HG03354 (cell line): ENCODE results near the gene OSBP2.

Source experiments
- ATAC-seq: cut with Tn5 transposase; IDR thresholded peaks from one replicate; pipeline ENCODE4 v1.9.1; 2021; ENCODE audit warnings: mild to moderate bottlenecking; ENCODE audit not compliant: unreplicated experiment, poor library complexity, severe bottlenecking

OSBP2 gene

GRCh38 chr22:30910358-30910757 lies 215.7 kb downstream of the OSBP2 start:
- ATAC-seq: no peak

GRCh38 chr22:30918761-30919160 lies 224.1 kb downstream of the OSBP2 start:
- ATAC-seq: no peak

GRCh38 chr22:30919973-30920372 lies 225.3 kb downstream of the OSBP2 start:
- ATAC-seq: no peak

GRCh38 chr22:30920407-30920806 lies 225.7 kb downstream of the OSBP2 start:
- ATAC-seq: peak; percentile 57

GRCh38 chr22:30921108-30921507 lies 226.4 kb downstream of the OSBP2 start:
- ATAC-seq: no peak

GRCh38 chr22:30922151-30922611 lies 227.5 kb downstream of the OSBP2 start:
- peak; percentile 52 for ATAC-seq

GRCh38 chr22:30923168-30923900 lies 228.7 kb downstream of the OSBP2 start:
- ATAC-seq: no peak

GRCh38 chr22:30925667-30926066 lies 231.0 kb downstream of the OSBP2 start:
- no peak for ATAC-seq

- ATAC-seq: no peak
These were observed 232.0 kb downstream of the OSBP2 start for GRCh38 chr22:30926706-30927105.

GRCh38 chr22:30927806-30928205 lies 233.1 kb downstream of the OSBP2 start:
- no peak for ATAC-seq

- ATAC-seq: no peak
These were observed 233.7 kb downstream of the OSBP2 start for GRCh38 chr22:30928401-30928800.

GRCh38 chr22:30930228-30930627 lies 235.6 kb downstream of the OSBP2 start:
- ATAC-seq: no peak

- no peak for ATAC-seq
These were observed 237.0 kb downstream of the OSBP2 start for GRCh38 chr22:30931541-30932300.

- ATAC-seq: no peak
These were observed 238.0 kb downstream of the OSBP2 start for GRCh38 chr22:30932661-30933060.

GRCh38 chr22:30933457-30933856 lies 238.8 kb downstream of the OSBP2 start:
- no peak for ATAC-seq

GRCh38 chr22:30934053-30934452 lies 239.4 kb downstream of the OSBP2 start:
- no peak for ATAC-seq

- ATAC-seq: no peak
These were observed 246.2 kb downstream of the OSBP2 start for GRCh38 chr22:30940685-30941362.

- no peak for ATAC-seq
These were observed 246.7 kb downstream of the OSBP2 start for GRCh38 chr22:30941363-30941740.

- no peak for ATAC-seq
These were observed 248.7 kb downstream of the OSBP2 start for GRCh38 chr22:30943368-30943767.

GRCh38 chr22:30944986-30945385 lies 250.3 kb downstream of the OSBP2 start:
- no peak for ATAC-seq

GRCh38 chr22:30945653-30946052 lies 251.0 kb downstream of the OSBP2 start:
- ATAC-seq: no peak
